GM03348 (cell line): ENCODE data around the gene CFAP299.

Experiments
- DNase-seq: peaks from one replicate; pipeline ENCODE4 v3.0.0; 2012; ENCODE audit warnings: low spot score

Gene CFAP299

DNA sequence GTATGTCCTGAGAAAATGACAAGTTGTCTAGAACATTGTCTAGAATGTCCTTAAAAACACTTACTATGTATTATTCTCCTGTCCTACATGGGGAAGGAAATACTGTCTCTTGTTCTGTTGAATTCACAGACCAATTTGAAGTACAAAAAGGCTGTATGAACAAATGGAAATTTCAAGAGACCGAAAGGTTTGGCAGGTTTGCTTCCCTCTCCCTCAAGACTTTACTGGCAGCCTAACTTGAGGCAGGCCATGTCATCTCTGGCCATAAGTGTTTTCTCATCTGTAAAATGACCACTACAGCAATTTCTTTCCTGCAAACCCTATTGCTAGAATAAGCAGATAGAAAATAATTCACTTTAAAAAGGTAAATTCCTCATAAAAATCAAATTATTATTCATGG lies 503.8 kb downstream of the CFAP299 start:
- no peak for DNase-seq

GRCh38 chr4:80839792-80840191 lies 504.3 kb downstream of the CFAP299 start:
- no peak for DNase-seq

- no peak for DNase-seq
Observed at GRCh38 chr4:80840396-80840795, 504.9 kb downstream of the CFAP299 start.

DNA sequence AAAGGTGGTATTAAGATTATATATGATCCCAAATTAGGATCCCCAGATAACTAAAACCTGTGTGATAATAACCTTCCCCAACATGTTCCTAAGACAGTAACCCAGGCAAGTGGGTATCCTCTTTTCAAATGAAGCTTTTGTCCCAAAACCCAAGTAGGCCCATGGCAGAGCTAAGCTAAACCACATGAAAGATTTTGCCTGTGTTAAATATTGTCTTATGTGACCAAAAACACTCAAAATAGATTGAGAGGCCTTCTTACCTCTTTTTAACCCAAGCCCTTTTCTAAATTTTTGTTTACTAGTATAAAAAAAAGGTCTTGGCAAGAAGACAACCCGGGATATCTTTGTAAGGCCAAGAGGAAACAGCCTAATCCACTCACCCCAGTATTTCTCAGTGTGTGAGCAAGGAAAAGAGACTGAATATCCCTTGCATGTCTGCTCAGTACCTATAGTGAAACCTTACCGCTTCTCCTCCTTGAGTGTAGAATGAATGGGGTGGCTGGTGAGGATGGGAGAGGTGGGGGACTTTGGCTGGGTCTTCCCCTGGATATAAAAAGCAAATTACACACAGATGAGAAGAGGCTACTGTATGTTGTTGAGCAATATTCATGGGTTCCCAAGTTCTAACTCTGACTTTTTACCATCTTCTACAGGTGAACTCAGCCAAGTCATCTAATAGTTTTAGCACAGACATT lies 506.2 kb downstream of the CFAP299 start:
- no peak for DNase-seq

DNA sequence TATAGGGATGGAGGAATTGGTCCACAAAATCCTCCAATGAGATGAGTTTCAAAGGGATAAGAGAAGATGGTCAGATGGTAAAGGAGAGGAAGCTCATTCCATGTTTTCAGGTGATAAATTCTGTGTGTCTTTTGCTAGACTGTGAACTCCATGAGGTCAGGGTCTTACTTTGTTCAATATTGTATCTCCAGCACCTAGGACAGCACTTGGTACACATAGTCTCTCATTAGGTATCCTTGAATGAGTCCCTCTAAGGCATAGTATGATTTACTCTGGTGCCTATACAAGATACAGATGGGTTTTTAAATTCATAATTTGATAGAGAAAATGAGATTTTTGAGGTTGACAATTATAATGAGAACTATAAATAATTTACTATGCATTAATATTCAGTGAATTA lies 510.7 kb downstream of the CFAP299 start:
- no peak for DNase-seq

- no peak for DNase-seq
Observed at GRCh38 chr4:80852061-80852460, 516.5 kb downstream of the CFAP299 start.

GRCh38 chr4:80873571-80873970 lies 538.0 kb downstream of the CFAP299 start:
- no peak for DNase-seq

DNA sequence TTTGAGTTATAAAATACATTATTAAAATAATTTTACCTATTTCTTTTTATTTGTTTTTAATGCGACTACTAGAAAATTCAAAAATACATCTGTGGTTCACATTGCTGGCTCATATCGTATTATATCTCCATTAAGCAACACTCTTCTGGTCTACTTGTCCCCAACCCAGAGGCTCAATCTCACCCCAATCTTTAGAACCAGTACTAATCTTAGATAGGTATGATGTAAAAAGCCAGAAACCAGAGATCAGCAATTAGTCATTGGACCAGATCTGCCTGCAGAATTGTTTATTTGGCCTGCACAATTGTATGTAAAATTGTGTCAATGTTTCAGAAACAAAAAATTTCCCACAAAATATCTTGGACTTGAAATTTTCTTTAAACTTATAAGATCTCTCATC lies 539.4 kb downstream of the CFAP299 start:
- DNase-seq, result no peak

GRCh38 chr4:80875642-80876041 lies 540.1 kb downstream of the CFAP299 start:
- DNase-seq, result no peak

DNA sequence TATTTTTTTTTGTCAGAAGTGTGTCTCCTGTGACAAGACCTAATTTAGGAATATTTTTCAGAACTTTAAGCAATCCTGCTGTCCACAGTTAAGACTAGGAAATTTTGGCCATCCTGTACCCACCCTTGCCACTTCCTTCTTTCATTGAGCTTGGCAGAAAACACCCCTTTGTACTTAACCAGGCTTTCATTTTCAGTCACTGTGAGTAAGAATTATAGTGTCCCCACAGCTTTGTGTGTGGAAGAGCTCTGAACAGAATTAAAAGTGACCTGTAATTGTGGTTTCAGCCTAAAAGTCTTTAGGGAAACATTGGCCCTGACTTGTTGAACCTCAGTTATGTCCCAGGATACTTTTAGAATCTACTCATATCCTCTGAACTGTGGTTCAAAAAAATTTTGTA lies 541.3 kb downstream of the CFAP299 start:
- peak; percentile 13 for DNase-seq

- DNase-seq, result no peak
Observed at GRCh38 chr4:80878218-80878617, 542.7 kb downstream of the CFAP299 start.

DNA sequence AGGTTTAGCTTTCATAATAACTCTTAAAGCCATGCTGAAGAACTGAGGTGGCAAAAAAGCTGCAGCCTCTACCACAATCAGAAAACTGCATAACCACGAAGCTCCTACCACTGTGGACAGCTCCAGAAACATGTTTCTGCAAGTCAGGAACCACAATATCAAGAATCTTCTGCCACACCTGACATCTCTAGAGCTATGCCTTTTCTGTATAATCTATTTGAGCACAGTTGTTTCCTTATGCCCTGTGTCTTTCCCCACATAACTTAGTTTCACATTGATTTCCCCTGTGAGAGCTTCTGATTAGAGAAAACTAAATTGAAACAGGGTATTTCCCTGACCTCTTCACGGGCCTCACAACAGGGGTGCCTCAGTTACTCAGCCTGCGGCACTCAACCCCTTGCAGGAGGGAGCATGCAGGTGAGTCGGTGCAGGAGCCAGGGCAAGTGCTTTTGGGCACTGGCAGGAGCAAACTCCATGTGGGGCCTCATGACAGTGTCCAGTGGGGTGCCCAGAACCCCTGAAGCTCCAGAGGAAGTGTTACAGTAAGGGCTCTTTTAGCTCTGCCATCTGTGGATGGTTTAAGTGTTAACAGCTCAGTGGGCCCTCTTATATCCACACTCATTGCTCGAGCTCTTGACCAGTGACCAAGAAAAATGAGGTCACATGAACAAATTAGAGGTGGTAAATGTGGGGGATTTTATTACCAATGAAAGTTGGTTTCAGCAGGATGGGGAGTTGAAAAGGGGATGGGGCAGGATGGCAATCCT lies 562.2 kb downstream of the CFAP299 start:
- DNase-seq, result no peak

GRCh38 chr4:80900908-80901307 lies 565.4 kb downstream of the CFAP299 start:
- no peak for DNase-seq

- DNase-seq, result no peak
Observed at GRCh38 chr4:80903020-80903419, 567.5 kb downstream of the CFAP299 start.

GRCh38 chr4:80909938-80910337 lies 574.4 kb downstream of the CFAP299 start:
- DNase-seq, result no peak

- DNase-seq, result no peak
Observed at GRCh38 chr4:80911458-80911857, 575.9 kb downstream of the CFAP299 start.

DNA sequence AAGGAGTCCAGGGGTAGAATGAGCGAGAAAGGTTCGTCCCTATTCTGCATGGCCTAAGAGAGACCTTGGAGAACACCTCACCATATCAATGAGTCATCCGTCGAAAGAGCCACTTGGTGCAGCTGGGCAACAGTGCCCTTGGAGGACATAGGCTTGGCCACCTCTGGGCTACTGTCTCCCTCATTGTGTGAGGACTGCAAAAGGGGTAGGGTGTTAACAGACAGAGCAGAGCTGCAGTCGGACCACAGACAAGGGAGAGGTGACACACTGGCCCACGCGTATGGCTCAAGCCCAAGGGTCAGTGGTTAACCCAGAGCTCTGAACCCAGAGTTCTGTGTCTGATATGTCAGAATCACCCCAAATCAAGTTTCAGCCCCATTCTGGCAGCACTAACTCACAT lies 576.8 kb downstream of the CFAP299 start:
- no peak for DNase-seq

DNA sequence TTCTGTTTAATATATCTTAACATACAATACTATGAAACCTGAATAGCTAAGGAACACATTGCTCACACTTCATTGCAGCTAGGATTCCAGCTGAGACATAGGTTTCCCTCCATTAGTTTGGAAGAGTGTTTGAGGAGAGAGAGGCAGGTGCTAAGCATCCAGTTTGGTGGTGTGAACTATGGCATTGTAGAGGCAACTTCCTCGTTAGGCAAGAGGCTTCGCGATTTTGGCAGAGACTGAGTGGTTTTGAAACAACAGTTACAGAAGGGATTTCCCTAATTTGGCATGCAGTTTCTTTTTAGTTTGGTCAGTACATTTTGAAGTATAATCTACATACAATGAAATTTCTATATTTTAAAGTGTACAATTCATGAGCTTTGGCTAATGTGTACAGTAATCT lies 577.9 kb downstream of the CFAP299 start:
- no peak for DNase-seq

GRCh38 chr4:80916770-80917169 lies 581.2 kb downstream of the CFAP299 start:
- no peak for DNase-seq

DNA sequence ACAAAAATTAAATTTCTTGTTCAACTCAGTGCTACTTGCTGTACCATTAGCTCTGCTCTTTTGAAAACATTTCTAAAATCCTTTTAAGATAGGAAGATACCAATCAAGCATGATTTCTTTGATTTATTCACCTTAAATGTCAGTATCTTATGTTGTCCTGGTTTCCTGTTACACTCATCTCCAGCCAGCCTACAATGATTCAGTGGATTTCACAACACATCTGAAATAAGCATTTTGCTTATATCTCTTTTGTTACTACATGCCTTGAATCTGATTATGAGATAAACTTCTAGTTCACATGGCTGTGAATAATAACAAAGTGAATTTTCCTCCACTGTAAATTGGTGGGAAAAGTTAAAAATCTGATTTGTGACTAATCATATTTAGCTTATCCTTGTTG lies 582.5 kb downstream of the CFAP299 start:
- DNase-seq, result peak; percentile 7

- no peak for DNase-seq
Observed at GRCh38 chr4:80921441-80921840, 585.9 kb downstream of the CFAP299 start.

DNA sequence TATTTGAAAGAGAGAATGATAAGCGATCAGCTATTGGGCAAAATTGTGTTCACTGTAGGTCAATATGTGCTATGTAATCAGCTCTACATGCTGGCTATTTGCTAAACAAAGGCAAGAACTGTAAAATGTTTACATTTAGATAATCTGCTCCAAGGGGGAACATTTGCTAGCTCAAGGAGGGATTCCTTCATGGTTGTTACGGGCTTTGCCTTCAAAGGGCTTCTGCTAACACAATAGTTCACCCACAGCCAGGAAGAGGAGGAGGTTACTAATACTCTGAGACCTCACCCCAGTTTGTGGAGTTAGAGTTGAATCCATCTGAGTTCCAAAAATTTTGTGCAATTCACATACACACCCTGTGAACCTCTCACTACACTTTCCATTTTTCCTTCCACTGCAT lies 587.4 kb downstream of the CFAP299 start:
- no peak for DNase-seq

GRCh38 chr4:80925293-80925692 lies 589.8 kb downstream of the CFAP299 start:
- DNase-seq, result no peak

DNA sequence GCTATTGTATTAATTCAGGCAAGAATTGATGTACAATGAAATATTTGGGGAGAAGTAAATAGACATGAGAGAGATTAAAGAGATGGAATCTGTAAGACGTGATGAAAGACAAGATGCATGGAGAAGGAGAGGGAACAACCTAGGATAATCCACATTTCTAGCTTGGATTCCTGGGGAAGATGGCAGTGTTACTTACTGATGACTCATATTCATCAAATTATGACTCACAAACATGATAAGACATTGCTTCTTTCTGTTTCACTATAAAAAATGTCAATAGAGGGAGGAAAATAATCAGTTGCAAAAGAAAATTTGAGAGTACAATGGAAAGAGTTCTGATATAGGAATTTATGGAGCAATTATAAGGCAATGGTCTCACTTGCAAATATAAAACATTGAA lies 590.9 kb downstream of the CFAP299 start:
- no peak for DNase-seq
